ENCODE data around the gene ACAN. TPM values are rescaled to one million over a fixed set of nuclear protein-coding genes. Genes with fewer than 3 reads are reported as not detected.
A peak's percentile ranks its signal among the peaks of the same experiment; 100 is the strongest.

The ACAN gene
- total RNA-seq, 1 experiment from 2014 or later, result 0.03 TPM

DNA sequence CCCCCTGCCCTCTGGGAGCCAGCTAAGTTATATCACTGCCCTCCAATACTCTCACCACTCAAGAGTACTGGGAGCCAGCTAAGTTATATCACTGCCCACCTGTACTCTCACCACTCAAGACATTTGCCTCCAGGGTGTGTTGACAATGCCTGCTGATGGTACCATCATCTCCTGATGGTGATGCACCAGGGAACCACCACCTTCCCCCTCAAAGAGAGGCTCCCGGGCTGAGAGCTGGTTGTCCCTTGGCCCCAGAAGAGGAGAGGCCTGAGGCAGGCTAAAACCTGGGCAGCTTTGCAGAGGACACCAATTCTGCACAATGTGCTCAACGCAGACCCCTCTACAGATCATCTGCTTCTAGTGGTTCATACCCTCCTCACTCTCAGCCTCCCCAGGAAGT, 99.6 kb downstream of the ACAN start:
- Histone ChIP-seq H3K27me3 (ENCODE audit: control insufficient read depth, insufficient read depth, low read length) (no peaks in the 10 kb centered on the region), H3K4me1 (ENCODE audit: control insufficient read depth, insufficient read depth, low read length) (peaks cover 90% of the 10 kb centered on the region), H3K27ac (ENCODE audit: low read length) (peak overlapping the region; percentile 97), H3K36me3 (ENCODE audit: control insufficient read depth, insufficient read depth, low read length) (peaks cover 15% of the 10 kb centered on the region), H3K4me3 (ENCODE audit: low read depth in 2 of 2, low read length in 2 of 2) (no peak overlapping the region), H3K9me3 (ENCODE audit: control insufficient read depth, insufficient read depth, low read depth, low read length) (no peaks in the 10 kb centered on the region)
- CTCF ChIA-PET, result interaction anchor here (0.9 to 1.3 kb wide), 3 partner anchors 9 to 269 kb away, joined by 3 to 4 read pairs (median 3); no protein-coding TSS in a partner anchor
- in situ Hi-C loops (cut with HindIII; ENCODE audit: low pct_unique_long_range_greater_than_20kb, low sequenced_read_pairs), result no loop called here
- intact Hi-C loops (cut with micrococcal nuclease; ENCODE audit: unreplicated experiment), result no loop called here
- DNase-seq (ENCODE audit: low read depth, low spot score) (no peak), ATAC-seq (no peak)
- peak; percentile 19; the same call in 1 of the 2 replicates for TF ChIP-seq POLR2AphosphoS5 (IDR thresholded peaks at IDR 0.05; ENCODE audit: low read depth, low read length)
- TF ChIP-seq SIN3A (IDR thresholded peaks at IDR 0.05; ENCODE audit: borderline replicate concordance, insufficient read depth, low read depth, low read length), result no peak
- TF ChIP-seq TCF7L2 (IDR thresholded peaks at IDR 0.05; ENCODE audit: low read depth, low read length), result no peak
- BruUV-seq (replicated peaks), result no TSS peak
- POLR2A ChIA-PET, result no interaction called here

DNA sequence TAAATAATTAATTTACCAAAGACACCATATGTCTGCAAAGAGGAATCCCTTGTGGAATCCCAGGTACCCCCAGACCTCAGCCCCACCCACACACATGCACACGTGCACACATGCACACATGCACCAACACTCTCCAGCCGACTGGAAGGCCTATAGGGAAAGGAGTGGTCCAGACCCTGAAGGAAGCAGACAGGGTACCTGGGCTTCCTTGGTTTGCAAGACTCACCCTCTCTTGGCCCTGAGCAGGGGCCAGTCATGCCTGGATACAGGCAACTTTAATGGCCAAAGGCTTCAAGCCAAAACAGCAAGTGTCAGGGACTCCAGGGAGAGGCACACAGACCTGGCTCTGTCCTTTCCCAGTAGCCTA, 101.0 kb downstream of the ACAN start:
- Histone ChIP-seq H3K9me3 (ENCODE audit: control insufficient read depth, insufficient read depth, low read depth, low read length) (no peaks in the 10 kb centered on the region), H3K27me3 (ENCODE audit: control insufficient read depth, insufficient read depth, low read length) (no peaks in the 10 kb centered on the region), H3K4me1 (ENCODE audit: control insufficient read depth, insufficient read depth, low read length) (peaks cover 93% of the 10 kb centered on the region), H3K4me3 (ENCODE audit: low read depth in 2 of 2, low read length in 2 of 2) (no peak overlapping the region), H3K36me3 (ENCODE audit: control insufficient read depth, insufficient read depth, low read length) (peaks cover 15% of the 10 kb centered on the region), H3K27ac (ENCODE audit: low read length) (peak overlapping the region; percentile 97)
- no peak for ATAC-seq
- ChIA-PET CTCF (interaction anchor here (0.5 to 2.3 kb wide), 8 partner anchors 25 to 274 kb away, joined by 3 to 27 read pairs (median 8); no protein-coding TSS in a partner anchor), POLR2A (interaction anchor here (0.5 kb wide), 1 partner anchor 12 kb away, joined by 4 read pairs; no protein-coding TSS in a partner anchor)
- no TSS peak for BruUV-seq (replicated peaks)
- in situ Hi-C loops (cut with HindIII; ENCODE audit: low pct_unique_long_range_greater_than_20kb, low sequenced_read_pairs) (no loop called here), intact Hi-C loops (cut with micrococcal nuclease; ENCODE audit: unreplicated experiment) (loop anchor here (1.0 to 2.0 kb wide), 2 partner anchors 101 to 113 kb away; no protein-coding TSS in a partner anchor)
- DNase-seq (ENCODE audit: low read depth, low spot score), result no peak
- no peak for TF ChIP-seq POLR2AphosphoS5 (IDR thresholded peaks at IDR 0.05; ENCODE audit: low read depth, low read length)
- TF ChIP-seq TCF7L2 (IDR thresholded peaks at IDR 0.05; ENCODE audit: low read depth, low read length), result no peak
- no peak for TF ChIP-seq SIN3A (IDR thresholded peaks at IDR 0.05; ENCODE audit: borderline replicate concordance, insufficient read depth, low read depth, low read length)
- TF ChIP-seq, protein P1, sequence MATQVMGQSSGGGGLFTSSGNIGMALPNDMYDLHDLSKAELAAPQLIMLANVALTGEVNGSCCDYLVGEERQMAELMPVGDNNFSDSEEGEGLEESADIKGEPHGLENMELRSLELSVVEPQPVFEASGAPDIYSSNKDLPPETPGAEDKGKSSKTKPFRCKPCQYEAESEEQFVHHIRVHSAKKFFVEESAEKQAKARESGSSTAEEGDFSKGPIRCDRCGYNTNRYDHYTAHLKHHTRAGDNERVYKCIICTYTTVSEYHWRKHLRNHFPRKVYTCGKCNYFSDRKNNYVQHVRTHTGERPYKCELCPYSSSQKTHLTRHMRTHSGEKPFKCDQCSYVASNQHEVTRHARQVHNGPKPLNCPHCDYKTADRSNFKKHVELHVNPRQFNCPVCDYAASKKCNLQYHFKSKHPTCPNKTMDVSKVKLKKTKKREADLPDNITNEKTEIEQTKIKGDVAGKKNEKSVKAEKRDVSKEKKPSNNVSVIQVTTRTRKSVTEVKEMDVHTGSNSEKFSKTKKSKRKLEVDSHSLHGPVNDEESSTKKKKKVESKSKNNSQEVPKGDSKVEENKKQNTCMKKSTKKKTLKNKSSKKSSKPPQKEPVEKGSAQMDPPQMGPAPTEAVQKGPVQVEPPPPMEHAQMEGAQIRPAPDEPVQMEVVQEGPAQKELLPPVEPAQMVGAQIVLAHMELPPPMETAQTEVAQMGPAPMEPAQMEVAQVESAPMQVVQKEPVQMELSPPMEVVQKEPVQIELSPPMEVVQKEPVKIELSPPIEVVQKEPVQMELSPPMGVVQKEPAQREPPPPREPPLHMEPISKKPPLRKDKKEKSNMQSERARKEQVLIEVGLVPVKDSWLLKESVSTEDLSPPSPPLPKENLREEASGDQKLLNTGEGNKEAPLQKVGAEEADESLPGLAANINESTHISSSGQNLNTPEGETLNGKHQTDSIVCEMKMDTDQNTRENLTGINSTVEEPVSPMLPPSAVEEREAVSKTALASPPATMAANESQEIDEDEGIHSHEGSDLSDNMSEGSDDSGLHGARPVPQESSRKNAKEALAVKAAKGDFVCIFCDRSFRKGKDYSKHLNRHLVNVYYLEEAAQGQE (IDR thresholded peaks at IDR 0.05; ENCODE audit: insufficient read depth in 1 of 2, low read depth in 2 of 2, low read length in 1 of 2), result no peak
- TF ChIP-seq, protein P2, sequence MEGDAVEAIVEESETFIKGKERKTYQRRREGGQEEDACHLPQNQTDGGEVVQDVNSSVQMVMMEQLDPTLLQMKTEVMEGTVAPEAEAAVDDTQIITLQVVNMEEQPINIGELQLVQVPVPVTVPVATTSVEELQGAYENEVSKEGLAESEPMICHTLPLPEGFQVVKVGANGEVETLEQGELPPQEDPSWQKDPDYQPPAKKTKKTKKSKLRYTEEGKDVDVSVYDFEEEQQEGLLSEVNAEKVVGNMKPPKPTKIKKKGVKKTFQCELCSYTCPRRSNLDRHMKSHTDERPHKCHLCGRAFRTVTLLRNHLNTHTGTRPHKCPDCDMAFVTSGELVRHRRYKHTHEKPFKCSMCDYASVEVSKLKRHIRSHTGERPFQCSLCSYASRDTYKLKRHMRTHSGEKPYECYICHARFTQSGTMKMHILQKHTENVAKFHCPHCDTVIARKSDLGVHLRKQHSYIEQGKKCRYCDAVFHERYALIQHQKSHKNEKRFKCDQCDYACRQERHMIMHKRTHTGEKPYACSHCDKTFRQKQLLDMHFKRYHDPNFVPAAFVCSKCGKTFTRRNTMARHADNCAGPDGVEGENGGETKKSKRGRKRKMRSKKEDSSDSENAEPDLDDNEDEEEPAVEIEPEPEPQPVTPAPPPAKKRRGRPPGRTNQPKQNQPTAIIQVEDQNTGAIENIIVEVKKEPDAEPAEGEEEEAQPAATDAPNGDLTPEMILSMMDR (IDR thresholded peaks at IDR 0.05), result no peak

Measured in Panc1 (cell line).